C4-2B (cell line): Measurements from ENCODE around the gene LMO7.
"Not testable (repeated sequence)": the region's sequence is repeated elsewhere in the genome, so short reads cannot be mapped to it uniquely, and the experiment has no call there.

Experiments
- ZFX ChIP-seq: fragments of 450-650 bp; IDR thresholded peaks from 2 replicates; pipeline ENCODE4 v1.6.1; 2017
- TF ChIP-seq, protein P1 (sequence below): fragments of 450-650 bp; conservative IDR thresholded peaks from 2 replicates; pipeline ENCODE4 v1.5.1; 2017; ENCODE audit warnings: mild to moderate bottlenecking

- TF ChIP-seq, protein P1, sequence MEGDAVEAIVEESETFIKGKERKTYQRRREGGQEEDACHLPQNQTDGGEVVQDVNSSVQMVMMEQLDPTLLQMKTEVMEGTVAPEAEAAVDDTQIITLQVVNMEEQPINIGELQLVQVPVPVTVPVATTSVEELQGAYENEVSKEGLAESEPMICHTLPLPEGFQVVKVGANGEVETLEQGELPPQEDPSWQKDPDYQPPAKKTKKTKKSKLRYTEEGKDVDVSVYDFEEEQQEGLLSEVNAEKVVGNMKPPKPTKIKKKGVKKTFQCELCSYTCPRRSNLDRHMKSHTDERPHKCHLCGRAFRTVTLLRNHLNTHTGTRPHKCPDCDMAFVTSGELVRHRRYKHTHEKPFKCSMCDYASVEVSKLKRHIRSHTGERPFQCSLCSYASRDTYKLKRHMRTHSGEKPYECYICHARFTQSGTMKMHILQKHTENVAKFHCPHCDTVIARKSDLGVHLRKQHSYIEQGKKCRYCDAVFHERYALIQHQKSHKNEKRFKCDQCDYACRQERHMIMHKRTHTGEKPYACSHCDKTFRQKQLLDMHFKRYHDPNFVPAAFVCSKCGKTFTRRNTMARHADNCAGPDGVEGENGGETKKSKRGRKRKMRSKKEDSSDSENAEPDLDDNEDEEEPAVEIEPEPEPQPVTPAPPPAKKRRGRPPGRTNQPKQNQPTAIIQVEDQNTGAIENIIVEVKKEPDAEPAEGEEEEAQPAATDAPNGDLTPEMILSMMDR: not testable (repeated sequence)
- TF ChIP-seq ZFX: not testable (repeated sequence)
Observed at GRCh38 chr13:75743072-75743471, 106.9 kb downstream of the LMO7 start.
